ENCODE results near the gene EFNA3.

The EFNA3 gene

GRCh38 chr1:155070158-155070621 is 8.4 kb upstream of the EFNA3 start:
- FAIRE-seq = no peak

- FAIRE-seq = no peak
Measured at GRCh38 chr1:155070721-155071569, 7.7 kb upstream of the EFNA3 start.

- no peak for FAIRE-seq
Measured at GRCh38 chr1:155071701-155072100, 6.9 kb upstream of the EFNA3 start.

GRCh38 chr1:155072531-155073289 is 5.9 kb upstream of the EFNA3 start:
- no peak for FAIRE-seq

DNA sequence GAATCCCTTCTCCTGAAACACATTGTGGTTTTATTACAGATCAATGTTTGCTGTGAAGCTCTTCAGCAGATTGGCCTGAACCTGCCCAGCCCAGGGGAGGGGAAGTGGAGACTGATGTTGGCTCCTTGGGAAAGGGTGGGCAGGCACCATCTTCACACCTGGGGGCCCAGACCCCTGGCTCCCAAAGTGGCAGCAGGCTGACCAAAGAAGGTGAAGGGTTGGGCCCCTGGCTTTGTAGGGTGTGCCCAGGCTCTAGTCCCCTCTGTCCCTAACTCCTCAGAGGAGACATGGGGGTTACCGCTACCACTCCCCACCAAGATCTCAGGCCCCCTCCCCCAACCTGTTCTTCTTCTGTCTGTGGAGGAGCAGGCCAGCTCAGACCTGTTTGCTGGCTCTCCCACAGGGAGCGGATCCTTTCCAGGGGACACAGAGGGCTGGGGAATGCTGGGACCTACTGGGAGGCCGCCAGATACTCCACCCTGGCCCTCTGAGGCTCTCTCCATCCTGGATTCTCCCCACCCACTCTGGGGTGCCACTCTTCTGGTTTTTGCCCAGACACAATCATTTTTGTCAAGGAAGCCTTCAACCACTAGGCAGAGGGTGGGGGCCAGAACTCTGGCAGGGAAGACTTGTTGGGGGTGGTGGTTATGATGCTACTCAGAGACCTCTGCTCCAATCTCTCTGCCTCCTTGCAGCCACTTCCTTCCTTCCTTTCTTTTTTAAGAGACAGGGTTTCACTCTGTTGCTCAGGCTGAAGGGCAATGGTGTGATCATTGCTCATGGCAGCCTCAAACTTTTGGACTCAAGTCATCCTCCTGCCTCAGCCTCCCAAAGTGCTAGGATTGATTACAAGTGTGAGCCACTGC is 5.0 kb upstream of the EFNA3 start:
- no peak for FAIRE-seq

- FAIRE-seq = no peak
Measured at GRCh38 chr1:155075535-155075934, 3.1 kb upstream of the EFNA3 start.

- no peak for FAIRE-seq
Measured at GRCh38 chr1:155076371-155076770, 2.3 kb upstream of the EFNA3 start.

- FAIRE-seq = no peak
Measured at GRCh38 chr1:155077346-155077745, 1.3 kb upstream of the EFNA3 start.

DNA sequence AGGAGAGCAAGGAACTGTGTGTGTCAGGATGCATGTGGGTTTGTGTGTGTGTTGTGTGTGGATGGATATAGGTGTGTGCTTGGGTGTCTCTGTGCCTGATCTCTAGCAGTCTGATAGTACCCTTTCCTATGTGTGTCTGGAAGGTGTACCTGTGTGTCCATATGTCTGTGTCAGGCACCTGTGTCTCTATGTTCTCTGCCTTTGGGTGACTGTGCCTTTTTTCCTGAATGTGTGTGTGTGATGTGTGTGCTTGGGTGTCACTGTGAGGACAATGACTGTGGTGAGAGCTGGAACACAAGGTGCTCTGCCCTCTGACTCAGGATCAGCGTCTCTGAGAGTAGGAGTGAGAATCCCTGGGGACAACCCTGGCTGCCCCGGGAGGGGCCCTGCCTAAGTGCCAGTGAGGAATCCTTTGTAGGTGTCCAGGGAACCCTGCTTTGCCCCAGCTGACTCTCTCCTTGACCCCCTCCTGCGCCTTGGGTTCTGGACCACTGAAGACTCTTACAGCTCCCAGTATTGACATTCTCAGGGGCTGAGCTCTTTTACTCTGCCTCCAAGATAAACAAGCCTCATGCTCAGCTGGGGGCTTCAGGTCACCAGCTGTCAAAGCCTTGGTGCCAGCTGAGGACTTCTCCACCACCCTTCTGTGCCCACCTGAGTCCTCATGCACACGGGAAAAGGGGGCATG is 735 bp upstream of the EFNA3 start:
- no peak for FAIRE-seq

DNA sequence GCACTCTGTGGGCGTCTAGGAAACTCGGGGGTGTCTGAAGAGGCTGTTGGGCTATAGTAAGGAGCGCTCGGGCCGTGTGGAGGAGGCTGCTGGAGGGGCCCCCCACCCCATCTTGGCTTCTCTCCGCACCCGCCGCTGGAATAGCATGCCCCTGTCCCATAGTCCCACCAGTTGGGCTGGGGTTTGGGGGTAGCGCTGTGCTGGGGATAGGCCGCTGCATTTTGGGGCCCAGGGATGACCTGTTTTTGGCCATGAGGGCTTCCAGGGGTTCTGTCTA is 511 bp downstream of the EFNA3 start:
- no peak for FAIRE-seq

DNA sequence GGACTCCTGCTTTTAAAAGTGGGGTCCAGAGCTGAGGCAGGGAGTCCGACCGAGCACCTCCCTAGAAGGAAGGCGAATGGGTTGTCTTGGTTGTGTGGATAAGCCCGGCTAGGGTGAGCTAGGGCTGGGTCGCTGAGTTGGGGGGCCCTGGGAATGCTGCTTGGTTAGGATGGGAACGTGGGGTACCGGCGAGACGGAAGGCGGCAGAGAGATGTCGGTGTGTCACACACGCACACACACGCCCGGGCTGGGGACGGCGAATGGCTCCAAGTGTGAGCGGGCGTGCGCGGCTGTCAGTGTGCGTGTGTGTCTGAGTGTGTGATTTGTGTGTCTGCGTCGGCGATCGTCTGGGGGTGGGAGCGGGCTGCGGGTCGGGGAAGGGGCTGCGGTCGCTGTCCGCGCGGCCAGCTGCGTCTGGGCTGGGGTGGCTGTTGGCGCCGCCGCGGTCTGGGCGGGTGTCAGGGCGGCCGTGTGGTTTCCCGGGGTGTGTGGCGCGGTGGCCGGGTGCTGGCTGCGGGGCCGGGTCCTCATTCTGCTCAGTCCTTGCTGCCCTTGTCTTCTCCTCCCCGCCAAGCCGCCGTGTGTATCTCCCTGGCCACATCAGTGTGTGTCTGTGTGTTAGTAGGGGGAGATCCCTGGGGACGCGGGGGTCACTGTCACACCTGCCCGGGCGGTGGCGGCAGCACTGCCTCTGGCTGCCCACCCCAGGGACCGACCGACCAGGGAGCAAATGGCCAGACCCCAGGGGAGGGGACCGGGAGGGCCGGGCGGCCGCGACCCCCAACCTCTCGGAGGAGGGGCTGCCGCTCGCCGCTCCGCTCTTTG is 1.1 kb downstream of the EFNA3 start:
- no peak for FAIRE-seq

DNA sequence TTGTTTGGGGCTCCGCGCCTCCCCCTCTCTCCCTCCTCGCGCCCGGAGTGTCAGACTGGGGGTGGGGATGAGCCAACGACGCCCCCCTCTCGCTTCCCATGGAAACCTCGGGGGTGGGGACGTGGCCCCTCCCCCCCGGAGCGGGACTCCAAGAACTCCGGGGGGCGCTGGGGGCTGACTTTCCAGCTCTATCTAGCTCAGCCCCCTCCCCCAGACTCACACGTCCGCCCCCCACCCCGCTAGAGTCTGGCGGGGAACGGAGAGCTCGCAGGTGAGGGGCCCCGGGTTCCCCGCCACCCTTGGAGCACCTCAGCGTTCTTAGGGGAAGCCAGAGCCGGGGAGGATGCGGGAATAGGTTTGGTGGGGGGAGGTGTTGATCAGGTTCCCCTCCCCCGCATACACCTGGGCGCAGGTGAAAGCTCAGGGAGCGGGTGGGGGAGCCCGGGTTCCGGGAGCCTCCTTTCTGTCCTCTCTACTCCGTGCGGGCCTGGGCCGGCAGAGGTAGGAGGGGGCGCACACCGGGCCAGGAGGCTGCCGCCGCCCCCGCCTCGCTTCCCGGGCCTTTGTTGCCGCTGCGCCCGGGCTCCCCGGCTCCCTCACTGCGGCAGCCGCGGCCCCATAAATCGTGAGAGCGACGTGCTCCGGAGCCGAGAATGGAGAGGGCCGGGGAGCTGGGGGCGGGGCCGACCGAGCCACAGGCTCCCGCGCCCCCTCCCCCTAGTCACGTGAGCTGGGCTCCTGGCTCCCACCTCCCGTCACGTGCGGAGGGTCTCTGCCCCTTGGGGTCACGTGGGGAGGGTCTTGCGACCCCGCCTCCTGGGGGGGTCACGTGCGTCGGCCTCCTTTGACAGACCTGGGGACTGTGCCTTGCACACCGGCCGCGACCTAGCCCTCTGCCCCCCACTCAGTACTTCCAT is 1.9 kb downstream of the EFNA3 start:
- no peak for FAIRE-seq

- FAIRE-seq = no peak
Measured at GRCh38 chr1:155081472-155082300, 3.0 kb downstream of the EFNA3 start.

GRCh38 chr1:155082301-155083051 is 3.8 kb downstream of the EFNA3 start:
- no peak for FAIRE-seq

- FAIRE-seq = no peak
Measured at GRCh38 chr1:155083052-155083541, 4.5 kb downstream of the EFNA3 start.

GRCh38 chr1:155083865-155084721 is 5.5 kb downstream of the EFNA3 start:
- FAIRE-seq = no peak

DNA sequence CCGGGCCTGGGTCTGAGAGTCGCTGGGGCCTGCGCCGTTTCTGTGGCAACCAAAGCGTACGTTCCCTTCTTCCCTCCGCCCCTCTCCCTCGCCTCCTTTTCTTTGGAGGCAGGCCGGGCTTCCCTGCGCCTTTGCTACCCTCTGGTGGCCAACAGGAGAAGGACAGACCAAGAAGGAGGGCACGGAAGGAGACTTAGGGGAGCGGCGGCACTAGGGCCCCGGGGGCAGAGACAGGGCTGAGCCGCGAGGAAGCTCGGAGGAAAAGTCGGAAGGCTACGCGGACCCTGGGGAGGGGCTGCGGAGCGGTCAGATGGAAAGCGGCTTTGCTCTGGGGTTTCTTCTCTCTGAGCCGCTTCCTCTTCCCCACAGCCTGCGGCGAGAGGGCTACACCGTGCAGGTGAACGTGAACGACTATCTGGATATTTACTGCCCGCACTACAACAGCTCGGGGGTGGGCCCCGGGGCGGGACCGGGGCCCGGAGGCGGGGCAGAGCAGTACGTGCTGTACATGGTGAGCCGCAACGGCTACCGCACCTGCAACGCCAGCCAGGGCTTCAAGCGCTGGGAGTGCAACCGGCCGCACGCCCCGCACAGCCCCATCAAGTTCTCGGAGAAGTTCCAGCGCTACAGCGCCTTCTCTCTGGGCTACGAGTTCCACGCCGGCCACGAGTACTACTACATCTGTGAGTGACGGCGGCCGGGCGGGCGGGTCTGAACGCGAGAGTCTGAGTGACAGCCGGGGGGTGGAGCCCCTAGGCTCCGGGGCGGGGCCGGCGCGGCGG is 6.3 kb downstream of the EFNA3 start:
- FAIRE-seq = no peak
